Measurements from ENCODE around the gene MON2.
"Not testable (repeated sequence)": the region's sequence is repeated elsewhere in the genome, so short reads cannot be mapped to it uniquely, and the experiment has no call there.

The MON2 gene

GRCh38 chr12:62552906-62553556 lies 86.4 kb downstream of the MON2 start:
- DNase-seq: no peak
- H3K36me3 Mint-ChIP-seq (ENCODE audit: low read depth): peaks cover 67% of the 10 kb centered on the region
- no peak overlapping the region for H3K4me3 Mint-ChIP-seq
- no peaks in the 10 kb centered on the region for H3K9me3 Mint-ChIP-seq
- H3K4me1 Mint-ChIP-seq (ENCODE audit: low read depth): no peaks in the 10 kb centered on the region
- no peak overlapping the region for H3K27ac Mint-ChIP-seq
- no peaks in the 10 kb centered on the region for H3K27me3 Mint-ChIP-seq

GRCh38 chr12:62559366-62559765 lies 92.7 kb downstream of the MON2 start:
- H3K4me1 Mint-ChIP-seq (ENCODE audit: low read depth): not testable (repeated sequence)

GRCh38 chr12:62562846-62563245 lies 96.2 kb downstream of the MON2 start:
- H3K4me3 Mint-ChIP-seq: no peak overlapping the region
- H3K9me3 Mint-ChIP-seq: no peaks in the 10 kb centered on the region
- H3K36me3 Mint-ChIP-seq (ENCODE audit: low read depth): peaks cover 64% of the 10 kb centered on the region
- no peaks in the 10 kb centered on the region for H3K4me1 Mint-ChIP-seq (ENCODE audit: low read depth)
- H3K27me3 Mint-ChIP-seq: no peaks in the 10 kb centered on the region
- H3K27ac Mint-ChIP-seq: no peak overlapping the region
- no peak for DNase-seq

More at GRCh38 chr12:62559366-62559765, 92.7 kb downstream of the MON2 start:
- H3K9me3 Mint-ChIP-seq, DNase-seq, H3K27me3 Mint-ChIP-seq, H3K27ac Mint-ChIP-seq, H3K4me3 Mint-ChIP-seq: not testable (repeated sequence)
- H3K36me3 Mint-ChIP-seq (ENCODE audit: low read depth): peaks cover 62% of the 10 kb centered on the region

GRCh38 chr12:62575036-62575435 lies 108.4 kb downstream of the MON2 start:
- Mint-ChIP-seq H3K27me3 (no peaks in the 10 kb centered on the region), H3K9me3 (no peaks in the 10 kb centered on the region), H3K27ac (no peak overlapping the region), H3K4me1 (ENCODE audit: low read depth) (no peaks in the 10 kb centered on the region), H3K4me3 (no peak overlapping the region), H3K36me3 (ENCODE audit: low read depth) (peaks cover 63% of the 10 kb centered on the region)
- DNase-seq: no peak

- DNase-seq: no peak
- no peak overlapping the region for H3K27ac Mint-ChIP-seq
- H3K9me3 Mint-ChIP-seq: no peaks in the 10 kb centered on the region
- H3K4me3 Mint-ChIP-seq: no peak overlapping the region
- no peaks in the 10 kb centered on the region for H3K27me3 Mint-ChIP-seq
- H3K36me3 Mint-ChIP-seq (ENCODE audit: low read depth): peaks cover 61% of the 10 kb centered on the region
- H3K4me1 Mint-ChIP-seq (ENCODE audit: low read depth): no peaks in the 10 kb centered on the region
These were observed 109.9 kb downstream of the MON2 start for GRCh38 chr12:62576503-62576902.

- Mint-ChIP-seq H3K4me1 (ENCODE audit: low read depth) (no peaks in the 10 kb centered on the region), H3K4me3 (no peak overlapping the region), H3K9me3 (no peaks in the 10 kb centered on the region), H3K27ac (no peak overlapping the region), H3K36me3 (ENCODE audit: low read depth) (peaks cover 58% of the 10 kb centered on the region), H3K27me3 (no peaks in the 10 kb centered on the region)
- no peak for DNase-seq
These were observed 112.1 kb downstream of the MON2 start for GRCh38 chr12:62578726-62579125.

GRCh38 chr12:62581288-62582064 lies 114.8 kb downstream of the MON2 start:
- Mint-ChIP-seq H3K27me3 (no peaks in the 10 kb centered on the region), H3K27ac (no peak overlapping the region), H3K4me1 (ENCODE audit: low read depth) (no peaks in the 10 kb centered on the region), H3K9me3 (no peaks in the 10 kb centered on the region), H3K36me3 (ENCODE audit: low read depth) (peaks cover 58% of the 10 kb centered on the region), H3K4me3 (no peak overlapping the region)
- DNase-seq: no peak

GRCh38 chr12:62582065-62582366 lies 115.4 kb downstream of the MON2 start:
- H3K36me3 Mint-ChIP-seq (ENCODE audit: low read depth): peaks cover 59% of the 10 kb centered on the region
- H3K27ac Mint-ChIP-seq: no peak overlapping the region
- no peaks in the 10 kb centered on the region for H3K4me1 Mint-ChIP-seq (ENCODE audit: low read depth)

GRCh38 chr12:62584619-62585018 lies 118.0 kb downstream of the MON2 start:
- DNase-seq: no peak
- Mint-ChIP-seq H3K9me3 (no peaks in the 10 kb centered on the region), H3K27ac (no peak overlapping the region), H3K27me3 (no peaks in the 10 kb centered on the region), H3K36me3 (ENCODE audit: low read depth) (peaks cover 60% of the 10 kb centered on the region), H3K4me1 (ENCODE audit: low read depth) (no peaks in the 10 kb centered on the region), H3K4me3 (no peak overlapping the region)

More at GRCh38 chr12:62582065-62582366, 115.4 kb downstream of the MON2 start:
- Mint-ChIP-seq H3K9me3 (no peaks in the 10 kb centered on the region), H3K4me3 (no peak overlapping the region), H3K27me3 (no peaks in the 10 kb centered on the region)
- no peak for DNase-seq

- H3K27ac Mint-ChIP-seq: no peak overlapping the region
- H3K9me3 Mint-ChIP-seq: no peaks in the 10 kb centered on the region
- DNase-seq: no peak
- no peak overlapping the region for H3K4me3 Mint-ChIP-seq
- no peaks in the 10 kb centered on the region for H3K4me1 Mint-ChIP-seq (ENCODE audit: low read depth)
- peaks cover 66% of the 10 kb centered on the region for H3K36me3 Mint-ChIP-seq (ENCODE audit: low read depth)
- H3K27me3 Mint-ChIP-seq: no peaks in the 10 kb centered on the region
These were observed 120.2 kb downstream of the MON2 start for GRCh38 chr12:62586850-62587249.

- DNase-seq: no peak
- Mint-ChIP-seq H3K36me3 (ENCODE audit: low read depth) (peaks cover 64% of the 10 kb centered on the region), H3K4me1 (ENCODE audit: low read depth) (no peaks in the 10 kb centered on the region), H3K27ac (no peak overlapping the region), H3K27me3 (no peaks in the 10 kb centered on the region), H3K9me3 (no peaks in the 10 kb centered on the region), H3K4me3 (no peak overlapping the region)
These were observed 122.3 kb downstream of the MON2 start for GRCh38 chr12:62588916-62589315.

- H3K27me3 Mint-ChIP-seq: no peaks in the 10 kb centered on the region
- peaks cover 14% of the 10 kb centered on the region for H3K4me1 Mint-ChIP-seq (ENCODE audit: low read depth)
- H3K27ac Mint-ChIP-seq: no peak overlapping the region
- no peak for DNase-seq
- H3K4me3 Mint-ChIP-seq: no peak overlapping the region
- H3K36me3 Mint-ChIP-seq (ENCODE audit: low read depth): peaks cover 12% of the 10 kb centered on the region
- no peaks in the 10 kb centered on the region for H3K9me3 Mint-ChIP-seq
These were observed 130.6 kb downstream of the MON2 start for GRCh38 chr12:62597253-62597652.

- Mint-ChIP-seq H3K4me1 (ENCODE audit: low read depth) (peaks cover 14% of the 10 kb centered on the region), H3K36me3 (ENCODE audit: low read depth) (peaks cover 7% of the 10 kb centered on the region), H3K9me3 (no peaks in the 10 kb centered on the region), H3K4me3 (no peak overlapping the region), H3K27me3 (no peaks in the 10 kb centered on the region), H3K27ac (no peak overlapping the region)
- DNase-seq: no peak
These were observed 132.2 kb downstream of the MON2 start for GRCh38 chr12:62598846-62599245.

GRCh38 chr12:62599854-62600437 lies 133.3 kb downstream of the MON2 start:
- Mint-ChIP-seq H3K27me3 (no peaks in the 10 kb centered on the region), H3K4me1 (ENCODE audit: low read depth) (peaks cover 24% of the 10 kb centered on the region), H3K9me3 (no peaks in the 10 kb centered on the region), H3K36me3 (ENCODE audit: low read depth) (peaks cover 15% of the 10 kb centered on the region), H3K4me3 (no peak overlapping the region), H3K27ac (no peak overlapping the region)
- DNase-seq: no peak

GRCh38 chr12:62601765-62602164 lies 135.1 kb downstream of the MON2 start:
- Mint-ChIP-seq H3K27me3 (no peaks in the 10 kb centered on the region), H3K4me3 (peak overlapping the region; percentile 84), H3K4me1 (ENCODE audit: low read depth) (peaks cover 39% of the 10 kb centered on the region), H3K36me3 (ENCODE audit: low read depth) (peaks cover 29% of the 10 kb centered on the region), H3K9me3 (no peaks in the 10 kb centered on the region), H3K27ac (peak overlapping the region; percentile 99)
- no peak for DNase-seq
